Esophagus mucosa (tissue), 1 donor: ENCODE data around the gene PABPC1L2B. TPM values are rescaled to one million over a fixed set of nuclear protein-coding genes. Genes with fewer than 3 reads are reported as not detected.
"Not testable (repeated sequence)": the region's sequence is repeated elsewhere in the genome, so short reads cannot be mapped to it uniquely, and the experiment has no call there.

Experiments
- ATAC-seq: fragments of 200-7000 bp; cut with Tn5 transposase; one replicate; pipeline ENCODE4 v1.9.1; 2020
- total RNA-seq: library from RNA; stranded (reverse); gene quantifications from one replicate; pipeline ENCODE4 v1.2.4, GENCODE V29; 2023
- donor health status: DM: yes; HTN: yes; CAD: no.

Gene PABPC1L2B
- total RNA-seq = not detected

- ATAC-seq = not testable (repeated sequence)
Observed at GRCh38 chrX:73002733-73003132, at the start of gene PABPC1L2B. Gene PABPC1L2B (plus strand): TSS chrX:73002939. CDS start chrX:73003643, 704 bp downstream.

- not testable (repeated sequence) for ATAC-seq
Observed at GRCh38 chrX:72959971-72960370, 42.8 kb upstream of the PABPC1L2B start.

GRCh38 chrX:72971859-72972258 is 30.9 kb upstream of the PABPC1L2B start:
- ATAC-seq = not testable (repeated sequence)

GRCh38 chrX:72974885-72975284 is 27.9 kb upstream of the PABPC1L2B start:
- not testable (repeated sequence) for ATAC-seq

GRCh38 chrX:72980894-72981469 is 21.8 kb upstream of the PABPC1L2B start:
- ATAC-seq = not testable (repeated sequence)

GRCh38 chrX:73004032-73004431 is 1.3 kb downstream of the PABPC1L2B start:
- not testable (repeated sequence) for ATAC-seq

GRCh38 chrX:73021361-73022092 is 18.8 kb downstream of the PABPC1L2B start:
- ATAC-seq = no peak

- not testable (repeated sequence) for ATAC-seq
Observed at GRCh38 chrX:73022093-73022445, 19.3 kb downstream of the PABPC1L2B start.

- no peak for ATAC-seq
Observed at GRCh38 chrX:73028876-73029275, 26.1 kb downstream of the PABPC1L2B start.

Other genes with a start within 250 kb of the PABPC1L2B start
- not detected for gene DMRTC1B, start 226.0 kb upstream of the PABPC1L2B start, total RNA-seq
- not detected for gene FAM236B, start 220.3 kb upstream of the PABPC1L2B start, total RNA-seq
- gene FAM236D, start 194.7 kb upstream of the PABPC1L2B start, total RNA-seq = not detected
- gene FAM236C, start 90.3 kb upstream of the PABPC1L2B start, total RNA-seq = not detected
- not detected for gene FAM236A, start 64.7 kb upstream of the PABPC1L2B start, total RNA-seq
- gene DMRTC1, start 59.1 kb upstream of the PABPC1L2B start, total RNA-seq = not detected
- not detected for gene PABPC1L2A, start 76.6 kb downstream of the PABPC1L2B start, total RNA-seq
- 0.92 TPM for gene NAP1L2, start 211.9 kb downstream of the PABPC1L2B start, total RNA-seq